B cell (primary cell): ENCODE data around the gene PKMYT1. TPM values are rescaled to one million over a fixed set of nuclear protein-coding genes. Genes with fewer than 3 reads are reported as not detected.

ENCODE experiments used
- ATAC-seq: fragments of 200-7000 bp; cut with Tn5 transposase; one replicate; pipeline ENCODE4 v1.10.0; 2021; ENCODE audit warnings: low read depth, mild to moderate bottlenecking, moderate number of reproducible peaks, moderate library complexity
- CTCF ChIA-PET: fragments of 350-600 bp; sonication (Branson Sonifier 250); formaldehyde crosslinking; loops from one replicate; lab custom pipeline; 2021; ENCODE audit warnings: antibody characterized with exemption, inconsistent platforms; lab: Charles Lee
- POLR2A ChIA-PET: fragments of 350-600 bp; sonication (Branson Sonifier 250); formaldehyde crosslinking; loops from one replicate; lab custom pipeline; 2021; ENCODE audit warnings: antibody characterized with exemption; lab: Charles Lee
- DNase-seq: peaks from one replicate; pipeline ENCODE4 v3.0.0; 2013
- H2AFZ ChIP-seq: 2 replicates; pipeline ENCODE4 v1.6.1; 2012; ENCODE audit warnings: mild to moderate bottlenecking, low read depth, low read length; ENCODE audit not compliant: insufficient read depth, poor library complexity, severe bottlenecking
- H3K27ac ChIP-seq, 2 donors: 1 replicate in 1 of 2; 2 replicates in 1 of 2; pipeline ENCODE4 v1.5.1; 2012 to 2013; ENCODE audit warnings: low read length in 2 of 2, mild to moderate bottlenecking in 2 of 2, moderate library complexity in 1 of 2
- H3K27me3 ChIP-seq, 4 experiments: fragments of 200-600 bp in 1 of 4; sonication (generic) in 1 of 4; replicated peaks in 1 of 4; 1 replicate in 2 of 4; 2 replicates in 2 of 4; pipeline versions ENCODE4 v1.6.1 to v1.7.0; 2013 to 2016; ENCODE audit warnings: low read length in 3 of 4, mild to moderate bottlenecking in 2 of 4, mixed read lengths in 1 of 4, moderate library complexity in 1 of 4; ENCODE audit not compliant: insufficient read depth in 4 of 4, control insufficient read depth in 3 of 4; ENCODE audit errors: control extremely low read depth in 1 of 4
- H3K36me3 ChIP-seq, 2 experiments: replicated peaks in 1 of 2; 1 replicate in 1 of 2; 2 replicates in 1 of 2; pipeline versions ENCODE4 v1.6.1 to v1.7.1; 2013; ENCODE audit warnings: low read length in 1 of 2; ENCODE audit not compliant: insufficient read depth in 2 of 2, control insufficient read depth in 1 of 2; ENCODE audit errors: control extremely low read depth in 1 of 2, extremely low read depth in 1 of 2
- H3K4me1 ChIP-seq, 2 donors: fragments of 200-600 bp in 1 of 2; sonication (generic) in 1 of 2; 1 replicate in 1 of 2; 2 replicates in 1 of 2; pipeline versions ENCODE4 v1.5.1 to v1.6.1; 2013 to 2017; ENCODE audit warnings: low read length in 2 of 2; ENCODE audit not compliant: control insufficient read depth in 2 of 2, insufficient read depth in 2 of 2
- H3K4me2 ChIP-seq: replicated peaks from 2 replicates; pipeline ENCODE3; 2012; ENCODE audit warnings: mild to moderate bottlenecking, low read depth, low read length; ENCODE audit not compliant: poor library complexity, severe bottlenecking
- H3K4me3 ChIP-seq, 5 experiments: fragments of 200-600 bp in 1 of 5; sonication (generic) in 1 of 5; 1 replicate in 3 of 5; 2 replicates in 2 of 5; pipeline versions ENCODE4 v1.5.1 to v1.7.0; 2011 to 2016; ENCODE audit warnings: low read length in 4 of 5, mild to moderate bottlenecking in 4 of 5, low read depth in 2 of 5, control low read depth in 1 of 5, moderate library complexity in 1 of 5; ENCODE audit not compliant: insufficient read depth in 1 of 5; ENCODE audit errors: control extremely low read depth in 1 of 5, extremely low read depth in 1 of 5
- H3K79me2 ChIP-seq: fragments of 200-600 bp; sonication (generic); one replicate; pipeline ENCODE4 v1.6.0; 2016; ENCODE audit warnings: low read length; ENCODE audit not compliant: control insufficient read depth, insufficient read depth
- H3K9ac ChIP-seq: fragments of 200-600 bp; sonication (generic); 2 replicates; pipeline ENCODE4 v1.6.1; 2017; ENCODE audit warnings: mild to moderate bottlenecking, low read length, moderate library complexity
- H3K9me3 ChIP-seq, 3 donors: one replicate each; pipeline versions ENCODE4 v1.6.1 to v1.7.1; 2013; ENCODE audit warnings: low read length in 2 of 3; ENCODE audit not compliant: control insufficient read depth in 2 of 3, insufficient read depth in 1 of 3; ENCODE audit errors: control extremely low read depth in 1 of 3
- H4K20me1 ChIP-seq: 2 replicates; pipeline ENCODE4 v1.6.0; 2012; ENCODE audit warnings: mild to moderate bottlenecking, low read length; ENCODE audit not compliant: insufficient read depth, control insufficient read depth, poor library complexity, severe bottlenecking
- H3K27ac Mint-ChIP-seq: one replicate; pipeline ENCODE4 v1.8.0; 2021; ENCODE audit warnings: mixed read lengths
- H3K27me3 Mint-ChIP-seq: one replicate; pipeline ENCODE4 v1.8.0; 2021; ENCODE audit warnings: mixed read lengths
- H3K4me1 Mint-ChIP-seq: one replicate; pipeline ENCODE4 v1.8.0; 2021; ENCODE audit warnings: mixed read lengths
- H3K4me3 Mint-ChIP-seq: one replicate; pipeline ENCODE4 v1.8.0; 2021; ENCODE audit warnings: mixed read lengths
- H3K9me3 Mint-ChIP-seq: one replicate; pipeline ENCODE4 v1.8.0; 2022; ENCODE audit warnings: mixed read lengths; ENCODE audit not compliant: insufficient read depth
- EZH2 ChIP-seq: IDR thresholded peaks from 2 replicates; pipeline ENCODE4 v1.6.1; 2012; ENCODE audit warnings: borderline replicate concordance, low read depth, mild to moderate bottlenecking, moderate library complexity, low read length; ENCODE audit not compliant: insufficient read depth, poor library complexity, severe bottlenecking
- WGBS: methylation state at CpG from one replicate; pipeline ENCODE4 v1.1.5; 2013; ENCODE audit warnings: missing lambda C conversion rate; ENCODE audit not compliant: insufficient coverage; 5-methylcytosine and 5-hydroxymethylcytosine counted together
- intact Hi-C: fragments of 100-400 bp; cut with micrococcal nuclease; formaldehyde crosslinking; loops from one replicate; pipeline ENCODE4 v1.10.0; 2022
- polyA plus RNA-seq: library from polyadenylated mRNA; depleted of rRNA; stranded (reverse); fragments of >200 nt; gene quantifications from 2 replicates; pipeline ENCODE4 v1.2.3, GENCODE V29; 2012
- total RNA-seq, 2 donors: library from RNA; stranded (reverse); fragments of 120-200 nt in 1 of 2; gene quantifications; 1 replicate in 1 of 2; 2 replicates in 1 of 2; pipeline versions ENCODE4 v1.2.3 to v1.2.4, GENCODE V29; 2013 to 2022
- TF ChIP-seq, protein P1 (sequence below): fragments of 200-600 bp; IDR thresholded peaks from one replicate; pipeline ENCODE4 v1.8.0; 2022; ENCODE audit warnings: antibody characterized with exemption, mild to moderate bottlenecking

Gene PKMYT1
- total and polyA plus RNA-seq, 2 donors (not counting 1 experiment from before 2014, with no cell fraction given) = 0.67 to 2.6 TPM

DNA sequence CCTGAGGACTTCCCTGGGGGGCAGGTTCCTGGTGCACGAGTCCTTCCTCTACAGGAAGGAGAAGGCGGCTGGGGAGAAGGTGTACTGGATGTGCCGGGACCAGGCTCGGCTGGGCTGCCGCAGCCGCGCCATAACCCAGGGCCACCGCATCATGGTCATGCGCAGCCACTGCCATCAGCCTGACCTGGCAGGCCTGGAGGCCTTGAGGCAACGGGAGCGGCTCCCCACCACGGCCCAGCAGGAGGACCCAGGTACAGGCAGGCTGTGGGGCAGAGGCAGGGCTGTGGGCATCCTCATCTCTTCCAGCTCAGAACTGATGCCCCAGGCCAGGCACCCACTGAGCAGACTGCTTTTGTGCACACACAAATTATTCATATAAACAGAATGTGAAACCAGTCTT, 42.0 kb downstream of the PKMYT1 start:
- Histone ChIP-seq H3K9ac (no peak overlapping the region), H3K4me1 (peaks cover 0 to 5% of the 10 kb centered on the region in 2 donors), H3K27me3 (no peaks in the 10 kb centered on the region), H3K9me3 (no peaks in the 10 kb centered on the region), H3K79me2 (no peaks in the 10 kb centered on the region), H3K36me3 (peaks cover 0 to 37% of the 10 kb centered on the region in 2 experiments), H4K20me1 (no peaks in the 10 kb centered on the region), H3K4me3 (no peak overlapping the region), H3K27ac (no peak overlapping the region), H2AFZ (no peak overlapping the region), H3K4me2 (no peak overlapping the region)
- H3K9me3 Mint-ChIP-seq = no peaks in the 10 kb centered on the region
- ChIA-PET POLR2A (no interaction called here), CTCF (no interaction called here)
- H3K4me1 Mint-ChIP-seq = no peaks in the 10 kb centered on the region
- intact Hi-C loops = no loop called here
- DNase-seq (no peak), ATAC-seq (no peak)
- no peak overlapping the region for H3K4me3 Mint-ChIP-seq
- H3K27me3 Mint-ChIP-seq = no peaks in the 10 kb centered on the region
- WGBS = 98% methylated on average over 9 of the region's 12 CpGs
- TF ChIP-seq, protein P1, sequence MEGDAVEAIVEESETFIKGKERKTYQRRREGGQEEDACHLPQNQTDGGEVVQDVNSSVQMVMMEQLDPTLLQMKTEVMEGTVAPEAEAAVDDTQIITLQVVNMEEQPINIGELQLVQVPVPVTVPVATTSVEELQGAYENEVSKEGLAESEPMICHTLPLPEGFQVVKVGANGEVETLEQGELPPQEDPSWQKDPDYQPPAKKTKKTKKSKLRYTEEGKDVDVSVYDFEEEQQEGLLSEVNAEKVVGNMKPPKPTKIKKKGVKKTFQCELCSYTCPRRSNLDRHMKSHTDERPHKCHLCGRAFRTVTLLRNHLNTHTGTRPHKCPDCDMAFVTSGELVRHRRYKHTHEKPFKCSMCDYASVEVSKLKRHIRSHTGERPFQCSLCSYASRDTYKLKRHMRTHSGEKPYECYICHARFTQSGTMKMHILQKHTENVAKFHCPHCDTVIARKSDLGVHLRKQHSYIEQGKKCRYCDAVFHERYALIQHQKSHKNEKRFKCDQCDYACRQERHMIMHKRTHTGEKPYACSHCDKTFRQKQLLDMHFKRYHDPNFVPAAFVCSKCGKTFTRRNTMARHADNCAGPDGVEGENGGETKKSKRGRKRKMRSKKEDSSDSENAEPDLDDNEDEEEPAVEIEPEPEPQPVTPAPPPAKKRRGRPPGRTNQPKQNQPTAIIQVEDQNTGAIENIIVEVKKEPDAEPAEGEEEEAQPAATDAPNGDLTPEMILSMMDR = no peak
- TF ChIP-seq EZH2 = no peak
- no peak overlapping the region for H3K27ac Mint-ChIP-seq

DNA sequence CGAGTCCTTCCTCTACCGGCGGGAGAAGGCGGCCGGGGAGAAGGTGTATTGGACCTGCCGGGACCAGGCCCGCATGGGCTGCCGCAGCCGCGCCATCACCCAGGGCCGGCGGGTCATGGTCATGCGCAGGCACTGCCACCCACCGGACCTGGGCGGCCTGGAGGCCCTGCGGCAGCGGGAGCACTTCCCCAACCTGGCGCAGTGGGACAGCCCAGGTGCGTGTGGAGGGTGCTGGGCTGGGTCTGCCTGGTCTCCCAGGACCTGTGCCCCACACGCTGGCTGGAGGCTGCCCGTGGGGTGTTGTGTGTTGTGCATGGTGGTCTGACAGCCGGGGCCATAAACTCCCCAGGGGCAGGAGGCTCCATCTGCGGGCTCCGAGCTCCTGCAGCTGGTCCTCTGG, 43.1 kb downstream of the PKMYT1 start:
- Histone ChIP-seq H3K4me3 (no peak overlapping the region), H3K79me2 (no peaks in the 10 kb centered on the region), H3K9me3 (no peaks in the 10 kb centered on the region), H3K4me2 (no peak overlapping the region), H3K27me3 (no peaks in the 10 kb centered on the region), H3K27ac (no peak overlapping the region), H3K9ac (no peak overlapping the region), H3K36me3 (peaks cover 0 to 35% of the 10 kb centered on the region in 2 experiments), H2AFZ (no peak overlapping the region), H3K4me1 (peaks cover 0 to 5% of the 10 kb centered on the region in 2 donors), H4K20me1 (no peaks in the 10 kb centered on the region)
- ATAC-seq (no peak), DNase-seq (no peak)
- Mint-ChIP-seq H3K27me3 (no peaks in the 10 kb centered on the region), H3K4me1 (no peaks in the 10 kb centered on the region), H3K9me3 (no peaks in the 10 kb centered on the region), H3K4me3 (no peak overlapping the region), H3K27ac (no peak overlapping the region)
- TF ChIP-seq, protein P1 = no peak
- TF ChIP-seq EZH2 = no peak
- ChIA-PET CTCF (interaction anchor here (0.9 kb wide), 1 partner anchor 10 kb away, joined by 3 read pairs; no protein-coding TSS in a partner anchor), POLR2A (no interaction called here)
- WGBS = 98% methylated on average over 21 of the region's 24 CpGs
- intact Hi-C loops = no loop called here
